Measurements from ENCODE around the gene EMILIN2.
"Not testable (repeated sequence)": the region's sequence is repeated elsewhere in the genome, so short reads cannot be mapped to it uniquely, and the experiment has no call there.

EMILIN2 gene

DNA sequence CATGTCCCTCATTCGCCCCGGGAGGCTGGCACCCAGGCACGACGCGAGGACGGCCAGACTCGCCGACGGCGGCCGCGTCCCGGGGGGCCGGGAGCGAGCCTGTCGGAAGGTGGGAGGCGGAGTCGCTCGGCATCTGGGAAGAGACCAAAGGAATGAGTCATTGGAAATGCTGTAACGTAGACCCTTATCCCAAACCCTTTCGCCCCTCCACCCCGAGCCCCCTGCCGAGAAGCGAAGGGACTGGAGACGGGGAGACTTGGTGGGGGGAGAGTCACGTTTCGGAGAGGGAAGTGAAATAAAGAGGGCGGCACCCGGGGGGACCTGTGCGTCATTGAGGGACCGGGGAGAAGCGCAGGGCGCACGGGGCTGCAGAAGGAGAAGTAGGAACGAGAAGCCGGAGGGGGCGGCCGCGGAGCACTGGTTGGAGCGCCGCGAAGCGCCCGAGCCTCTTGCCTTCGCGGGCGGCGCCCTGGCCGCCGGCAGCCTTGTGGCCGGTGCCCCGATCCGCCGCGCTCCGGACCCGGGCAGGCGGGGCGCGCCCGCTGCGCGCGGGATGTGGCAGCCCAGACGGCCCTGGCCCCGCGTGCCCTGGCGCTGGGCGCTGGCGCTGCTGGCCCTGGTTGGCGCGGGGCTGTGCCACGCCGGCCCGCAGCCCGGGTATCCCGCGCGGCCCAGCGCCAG is at the start of gene EMILIN2:
EMILIN2 (plus strand) TSS at position 371 of the 681 bp plus-strand sequence; CDS start at position 554, 183 bp downstream.
- peak; percentile 49 for DNase-seq

DNA sequence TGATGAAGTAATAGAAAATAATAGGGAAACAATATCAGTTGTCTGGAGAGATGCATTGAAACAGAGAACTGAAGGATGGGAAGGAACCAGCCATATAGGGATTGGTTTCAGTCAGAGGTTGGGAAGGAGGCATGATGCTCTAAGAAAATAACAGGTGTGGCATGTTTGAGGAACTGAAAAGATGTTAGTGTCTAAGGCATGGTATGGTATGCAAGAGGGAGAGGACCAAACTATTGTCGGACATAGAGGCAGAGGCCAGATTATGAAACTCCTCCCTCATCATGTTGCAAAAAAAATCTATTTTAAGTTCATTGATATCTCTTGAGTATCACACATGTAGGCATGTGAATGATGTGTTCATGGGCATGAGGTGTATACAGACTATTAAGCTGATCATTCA is 48.9 kb upstream of the EMILIN2 start:
- no peak for DNase-seq

DNA sequence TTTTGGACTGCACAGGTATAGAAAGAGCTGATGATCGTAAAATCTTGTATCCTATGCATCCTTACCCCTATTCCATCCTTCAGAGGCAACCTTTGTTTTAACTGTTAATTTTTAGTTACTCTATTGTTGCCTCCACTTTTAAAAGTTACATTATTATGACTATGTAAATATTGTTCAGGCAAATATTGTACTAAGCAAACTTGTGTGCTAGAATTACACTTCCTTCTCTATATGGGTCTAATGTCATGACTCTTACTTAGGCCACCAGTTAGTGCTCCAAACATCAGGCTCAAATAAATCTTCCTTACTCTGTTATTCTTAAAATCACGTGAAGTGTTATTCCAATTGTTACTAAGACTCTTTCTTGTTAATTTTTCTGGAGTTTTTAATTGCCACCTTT is 47.4 kb upstream of the EMILIN2 start:
- DNase-seq, result no peak

DNA sequence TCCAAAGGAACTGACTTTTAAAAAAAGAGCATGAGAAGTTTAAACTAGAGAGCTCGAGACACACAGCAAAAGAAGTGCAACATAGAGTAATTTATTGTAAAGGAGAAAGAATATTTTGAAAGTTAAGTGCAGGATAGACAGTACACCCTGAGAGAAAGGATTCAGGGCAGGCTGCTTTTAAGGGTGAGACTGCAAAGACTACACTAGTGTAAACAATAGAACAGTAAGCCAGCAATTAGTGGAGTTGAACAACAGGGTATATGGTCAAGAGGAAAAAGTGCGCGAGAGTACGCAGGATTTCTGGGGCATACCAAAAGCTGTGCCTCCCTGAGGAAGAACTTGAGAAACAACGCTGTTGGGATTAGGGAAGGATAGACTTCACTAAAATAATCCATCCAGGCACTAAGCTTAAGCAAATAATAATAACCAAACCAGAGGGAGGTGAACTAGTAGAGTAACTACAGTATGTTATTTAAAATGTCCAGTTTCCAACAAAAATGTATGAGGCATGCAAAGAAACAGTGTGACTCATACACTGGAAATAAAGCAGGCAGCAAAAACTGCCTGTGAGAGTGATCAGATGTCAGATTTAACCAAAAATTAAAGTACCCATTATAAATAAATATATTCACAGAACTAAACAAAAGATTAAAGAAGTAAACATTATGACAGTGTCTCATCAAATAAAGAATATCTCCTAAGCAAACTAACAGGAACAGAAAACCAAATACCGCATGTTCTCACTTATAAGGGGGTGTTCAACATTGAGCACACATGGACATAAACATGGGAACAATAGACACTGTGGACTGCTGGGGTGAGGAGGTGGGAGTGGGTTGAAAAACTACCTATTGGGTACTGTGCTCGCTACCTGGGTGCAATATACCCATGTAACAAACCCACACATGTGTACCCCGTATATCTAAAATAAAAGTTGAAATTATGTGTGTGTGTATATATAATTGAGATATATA is 40.5 kb upstream of the EMILIN2 start:
- no peak for DNase-seq

DNA sequence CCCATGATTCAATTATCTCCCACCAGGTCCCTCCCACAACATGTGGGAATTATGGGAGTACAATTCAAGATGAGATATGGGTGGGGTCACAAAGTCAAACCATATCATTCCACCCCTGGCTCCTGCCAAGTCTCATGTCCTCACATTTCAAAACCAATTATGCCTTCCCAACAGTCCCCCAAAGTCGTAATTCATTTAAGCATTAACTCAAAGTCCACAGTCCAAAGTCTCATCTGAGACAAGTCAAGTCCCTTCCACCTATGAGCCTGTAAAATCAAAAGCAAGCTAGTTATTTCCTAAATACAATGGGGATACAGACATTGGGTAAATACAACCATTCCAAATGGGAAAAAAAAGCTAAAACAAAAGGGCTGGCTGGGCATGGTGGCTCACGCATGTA is 38.2 kb upstream of the EMILIN2 start:
- not testable (repeated sequence) for DNase-seq

DNA sequence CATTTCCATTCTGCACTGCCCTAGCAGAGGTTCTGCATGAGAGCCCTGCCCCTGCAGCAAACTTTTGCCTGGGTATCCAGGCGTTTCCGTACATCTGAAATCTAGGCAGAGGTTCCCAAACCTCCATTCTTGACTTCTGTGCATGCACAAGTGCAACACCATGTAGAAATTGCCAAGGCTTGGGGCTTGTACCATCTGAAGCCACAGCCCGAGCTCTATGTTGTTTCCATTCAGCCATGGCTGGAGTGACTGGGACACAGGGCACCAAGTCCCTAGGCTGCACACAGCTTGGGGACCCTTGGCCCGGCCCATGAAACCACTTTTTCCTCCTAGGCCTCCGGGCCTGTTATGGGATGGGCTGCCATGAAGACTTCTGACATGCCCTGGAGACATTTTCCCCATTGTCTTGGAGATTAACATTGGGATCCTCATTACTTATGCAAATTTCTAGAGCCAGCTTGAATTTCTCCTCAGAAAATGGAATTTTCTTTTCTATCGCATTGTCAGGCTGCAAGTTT is 37.1 kb upstream of the EMILIN2 start:
- not testable (repeated sequence) for DNase-seq

DNA sequence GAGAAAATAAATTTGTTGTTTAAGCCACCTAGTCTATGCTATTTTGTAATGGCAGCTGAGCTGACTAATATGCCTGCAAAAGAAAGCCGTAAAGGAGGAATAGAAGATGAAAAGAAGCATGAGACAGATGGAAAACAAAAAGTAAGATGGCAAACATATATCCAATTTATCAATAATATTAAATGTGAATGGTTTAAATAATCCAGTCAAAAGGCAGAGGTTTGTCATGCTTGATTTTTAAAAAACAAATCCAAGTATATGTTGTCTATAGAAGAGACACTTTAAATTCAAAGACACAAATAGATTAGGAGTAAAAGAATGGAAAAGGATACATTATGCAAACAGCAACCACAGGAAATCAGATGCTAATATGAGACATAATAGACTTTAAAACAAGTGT is 35.4 kb upstream of the EMILIN2 start:
- no peak for DNase-seq

DNA sequence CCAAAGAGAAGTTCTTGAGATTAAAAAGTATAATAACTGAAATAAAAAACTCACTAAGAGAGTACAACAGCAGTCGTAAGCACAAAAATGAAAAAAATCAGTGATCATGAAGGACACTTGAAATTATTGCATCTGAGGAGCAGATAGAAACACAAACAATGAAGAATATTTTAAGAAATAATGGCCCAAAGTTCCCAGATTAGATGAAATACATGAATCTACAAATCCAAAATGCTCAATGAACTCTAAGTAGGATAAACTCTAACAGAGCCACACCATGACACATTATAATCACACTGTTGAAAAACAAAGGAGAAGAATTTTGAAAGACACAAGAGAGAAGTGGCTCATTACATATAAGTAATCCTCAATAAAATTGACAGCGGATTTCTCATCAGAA is 31.9 kb upstream of the EMILIN2 start:
- no peak for DNase-seq

DNA sequence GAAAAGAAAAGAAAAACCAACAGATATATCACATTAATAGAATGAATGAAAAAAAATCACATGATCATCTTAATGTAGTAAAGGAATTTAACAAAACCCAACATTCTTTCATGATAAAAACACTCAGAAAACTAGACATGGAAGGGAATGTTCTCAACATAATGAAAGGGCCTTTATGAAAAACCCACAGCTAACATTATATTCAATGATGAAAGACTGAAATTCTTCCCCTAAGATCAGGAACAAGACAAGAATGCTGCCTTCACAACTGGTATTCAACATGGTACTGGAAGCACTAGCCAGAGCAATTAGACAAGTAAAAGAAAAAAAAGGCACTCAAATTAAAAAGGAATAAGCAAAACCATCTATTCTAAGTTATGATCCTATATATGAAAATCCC is 28.5 kb upstream of the EMILIN2 start:
- DNase-seq, result no peak

DNA sequence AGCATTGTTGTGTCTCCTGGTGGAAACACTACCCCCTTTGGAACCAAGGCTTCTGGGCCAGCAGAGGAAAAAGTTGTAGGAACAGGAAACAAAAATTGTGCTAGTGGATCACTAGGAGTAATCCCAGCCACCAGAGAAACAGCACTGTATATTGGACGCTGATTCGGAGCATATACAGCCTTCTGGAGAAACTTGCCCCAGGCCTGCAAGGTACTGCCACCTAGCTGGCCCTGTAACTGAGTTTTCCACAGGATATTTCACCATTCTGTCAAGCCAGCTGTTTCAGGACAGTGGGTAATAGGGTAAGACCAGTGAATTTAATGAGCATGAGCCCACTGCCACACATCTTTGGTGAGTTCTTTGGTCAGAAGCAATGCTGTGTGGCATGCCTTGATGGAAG is 25.1 kb upstream of the EMILIN2 start:
- no peak for DNase-seq

DNA sequence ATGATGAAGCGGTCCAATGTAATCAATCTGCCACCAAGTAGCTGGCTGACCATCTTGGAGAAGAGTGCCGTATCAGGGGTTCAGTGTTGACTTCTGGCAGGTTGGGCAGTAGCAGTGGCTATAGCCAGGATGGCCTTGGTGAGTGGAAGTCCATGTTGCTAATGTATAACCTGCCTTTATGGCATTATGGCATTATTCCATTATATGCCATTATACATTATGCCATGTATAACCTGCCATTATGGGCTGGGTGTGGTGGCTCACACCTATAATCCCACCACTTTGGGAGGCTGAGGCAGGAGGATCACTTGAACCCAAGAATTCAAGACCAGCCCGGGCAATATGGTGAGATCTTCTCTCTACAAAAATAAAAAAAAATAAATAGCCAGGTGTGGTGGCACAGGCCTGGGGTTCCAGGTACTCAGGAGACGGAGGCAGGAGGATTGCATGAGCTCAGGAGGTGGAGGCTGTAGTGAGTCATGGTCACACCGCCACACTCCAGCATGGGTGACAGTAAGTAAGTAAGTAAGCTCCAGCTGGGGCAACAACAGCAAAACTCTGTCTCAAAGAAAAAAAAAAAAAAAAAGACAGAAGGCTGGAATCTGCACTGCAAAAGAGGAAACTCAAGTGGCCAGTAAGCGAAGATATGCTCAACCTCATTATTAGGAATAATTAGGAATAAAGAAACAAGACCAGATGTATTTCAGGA is 24.4 kb upstream of the EMILIN2 start:
- no peak for DNase-seq

DNA sequence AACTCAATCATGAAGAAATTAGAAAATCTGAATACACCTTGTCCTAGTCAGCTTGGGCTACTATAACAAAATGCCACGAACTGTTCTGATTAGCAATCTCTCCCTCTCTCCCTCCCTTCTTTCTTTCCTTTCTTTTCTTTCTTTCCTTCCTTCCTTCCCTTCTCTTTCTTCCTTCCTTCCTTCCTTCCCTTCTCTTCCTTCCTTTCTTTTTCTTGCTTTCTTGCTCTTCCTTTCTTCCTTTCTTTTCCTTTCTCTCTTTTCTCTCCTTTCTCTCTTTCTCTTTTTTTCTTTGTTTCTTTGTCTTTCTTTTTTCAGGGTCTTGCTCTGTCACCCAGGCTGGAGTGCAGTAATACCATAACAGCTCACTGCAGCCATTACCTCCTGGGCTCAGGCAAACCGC is 23.6 kb upstream of the EMILIN2 start:
- no peak for DNase-seq

DNA sequence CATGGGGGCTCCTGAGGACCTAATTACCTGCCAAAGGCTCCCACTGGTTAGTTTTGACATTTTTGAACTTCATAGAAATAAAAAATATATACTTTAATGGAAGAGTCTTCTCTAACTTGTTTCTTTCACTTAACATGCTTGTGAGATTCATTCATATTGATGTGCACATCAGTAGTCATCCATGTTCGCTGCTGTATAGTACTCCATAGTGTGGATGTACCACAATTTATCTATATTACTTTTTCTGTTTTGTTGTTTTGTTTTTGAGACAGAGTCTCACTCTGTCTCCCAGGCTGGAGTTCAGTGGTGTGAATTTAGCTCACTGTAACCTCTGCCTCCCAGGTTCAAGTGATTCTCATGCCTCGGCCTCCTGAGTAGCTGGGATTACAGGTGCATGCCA is 22.8 kb upstream of the EMILIN2 start:
- no peak for DNase-seq

DNA sequence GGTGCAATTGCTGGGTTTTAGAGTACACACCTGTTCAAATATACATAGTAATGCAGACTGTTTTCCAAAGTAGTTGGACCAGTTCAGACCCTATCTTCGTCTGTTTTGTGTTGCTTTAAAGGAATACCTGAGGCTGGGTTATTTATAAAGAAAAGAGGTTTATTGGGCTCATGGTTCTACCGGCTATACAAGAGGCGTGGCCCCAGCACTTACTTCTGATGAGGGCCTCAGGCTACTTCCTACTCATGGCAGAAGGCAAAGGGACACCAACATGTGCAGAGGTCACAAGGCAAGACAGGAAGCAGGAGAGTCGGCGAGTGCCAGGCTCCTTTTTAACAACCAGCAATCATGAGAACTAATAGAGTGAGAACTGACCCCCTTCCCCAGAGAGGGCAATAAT is 21.9 kb upstream of the EMILIN2 start:
- DNase-seq, result no peak

DNA sequence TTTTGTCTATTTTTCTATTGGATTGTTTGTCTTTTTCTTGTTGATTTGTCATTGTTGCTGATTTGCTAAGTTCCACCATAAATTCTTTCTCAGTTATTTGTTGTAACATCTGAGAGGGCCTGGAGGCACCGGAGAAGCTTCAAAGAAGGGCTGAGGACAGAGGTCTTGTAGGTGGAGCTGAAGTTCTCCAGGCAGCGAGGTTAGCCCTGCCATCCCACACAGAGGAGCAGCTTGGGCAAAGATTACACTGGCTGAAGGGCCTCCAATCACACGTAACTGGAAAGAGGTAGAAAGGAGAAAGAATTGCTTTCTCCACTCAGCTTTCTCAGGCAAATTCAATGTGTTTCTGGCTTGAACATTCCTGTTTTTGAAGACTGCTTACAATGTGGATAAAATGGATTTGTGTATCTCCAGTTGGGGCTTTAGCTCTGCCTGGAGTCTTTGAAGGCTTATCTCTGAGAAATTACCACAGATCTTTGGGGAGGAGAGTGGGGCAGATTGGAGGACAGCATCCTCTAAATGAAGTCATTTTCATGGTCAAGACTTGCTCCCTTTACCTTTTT is 21.1 kb upstream of the EMILIN2 start:
- no peak for DNase-seq

DNA sequence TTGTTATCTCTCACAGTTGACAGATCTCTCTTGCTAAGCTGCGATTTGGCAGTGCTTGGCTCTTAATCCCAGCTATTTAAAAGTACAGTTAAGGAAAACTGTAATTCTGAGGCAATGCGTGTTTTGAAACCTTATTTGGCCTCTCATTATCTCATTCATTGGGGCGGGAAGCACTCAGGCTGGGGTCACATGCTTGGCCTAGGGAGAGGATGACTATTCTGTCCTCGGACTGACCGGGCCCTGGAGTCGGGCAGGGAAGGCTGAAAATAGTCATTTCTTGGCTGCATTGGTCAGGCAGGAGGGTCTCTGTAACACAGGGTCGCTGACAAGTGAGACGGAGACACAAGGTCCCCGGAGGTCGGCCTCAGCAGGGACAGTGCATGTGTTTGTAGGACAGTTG is 20.2 kb upstream of the EMILIN2 start:
- no peak for DNase-seq

DNA sequence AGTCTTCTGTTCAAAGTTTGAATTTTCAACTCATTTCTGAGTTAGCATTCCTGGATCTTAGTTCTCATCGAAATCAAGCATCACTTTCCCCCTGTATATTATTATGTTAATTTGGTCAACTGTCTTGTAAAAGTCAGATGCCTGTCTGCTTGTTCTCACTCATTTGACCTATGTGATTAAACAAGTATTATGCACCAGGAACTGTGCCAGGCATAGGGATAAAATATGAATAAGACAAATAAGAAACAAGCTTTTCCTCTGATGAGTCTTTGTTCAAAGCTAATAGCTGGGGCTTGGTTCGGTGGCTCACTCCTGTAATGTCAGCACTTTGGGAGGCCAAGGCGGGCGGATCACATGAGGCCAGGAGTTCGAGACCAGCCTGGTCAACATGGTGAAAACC is 19.7 kb upstream of the EMILIN2 start:
- DNase-seq, result no peak

DNA sequence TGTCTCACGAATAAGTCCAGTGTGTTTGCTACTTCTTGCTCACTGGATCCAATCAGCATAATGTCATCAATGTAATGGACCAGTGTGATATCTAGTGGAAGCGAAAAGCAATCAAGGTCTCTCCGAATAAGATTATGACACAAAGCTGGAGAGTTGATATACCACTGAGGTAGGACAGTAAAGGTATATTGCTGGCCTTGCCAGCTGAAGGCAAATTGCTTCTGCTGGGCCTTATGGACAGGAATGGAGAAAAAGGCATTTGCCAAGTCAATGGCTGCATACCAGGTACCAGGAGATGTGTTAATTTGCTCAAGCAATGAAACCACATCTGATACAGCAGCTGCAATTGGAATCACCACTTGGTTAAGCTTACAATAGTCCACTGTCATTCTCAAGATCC is 10.7 kb upstream of the EMILIN2 start:
- not testable (repeated sequence) for DNase-seq

DNA sequence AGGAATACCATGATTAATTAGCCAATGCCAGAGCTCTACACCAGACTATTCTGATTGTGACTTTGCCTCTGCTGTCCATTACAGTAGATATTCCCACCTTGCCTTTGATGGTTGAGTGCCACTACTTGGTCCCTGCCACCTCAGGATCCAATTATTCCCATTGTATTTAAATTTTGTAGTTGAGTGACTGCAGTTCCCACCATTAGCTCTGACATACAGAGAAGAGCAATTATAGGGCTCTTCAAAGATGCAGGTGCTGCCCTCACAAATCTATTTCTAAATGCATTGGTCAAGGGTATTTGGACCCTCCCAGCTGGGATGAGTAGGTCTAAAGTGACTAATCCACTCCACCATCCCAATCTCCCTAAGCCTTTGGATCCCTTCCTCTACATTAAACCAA is 9.5 kb upstream of the EMILIN2 start:
- DNase-seq, result not testable (repeated sequence)

DNA sequence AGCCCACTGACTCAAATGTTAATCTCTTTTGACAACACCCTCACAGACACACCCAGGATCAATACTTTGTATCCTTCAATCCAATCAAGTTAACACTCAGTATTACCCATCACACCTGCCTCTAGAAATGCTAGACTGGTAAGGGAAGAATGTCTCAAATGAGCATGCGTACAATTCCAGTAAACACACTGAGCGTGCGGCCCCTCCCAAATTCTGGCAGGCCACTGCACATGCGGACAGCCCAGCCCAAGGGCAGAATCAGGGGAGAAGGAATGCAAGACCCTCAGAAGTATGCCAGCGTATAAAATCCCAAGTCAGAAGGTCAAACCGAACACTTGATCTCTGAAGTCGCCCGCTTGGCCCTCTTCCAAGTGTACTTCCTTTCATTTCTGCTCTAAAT is 7.6 kb upstream of the EMILIN2 start:
- no peak for DNase-seq

DNA sequence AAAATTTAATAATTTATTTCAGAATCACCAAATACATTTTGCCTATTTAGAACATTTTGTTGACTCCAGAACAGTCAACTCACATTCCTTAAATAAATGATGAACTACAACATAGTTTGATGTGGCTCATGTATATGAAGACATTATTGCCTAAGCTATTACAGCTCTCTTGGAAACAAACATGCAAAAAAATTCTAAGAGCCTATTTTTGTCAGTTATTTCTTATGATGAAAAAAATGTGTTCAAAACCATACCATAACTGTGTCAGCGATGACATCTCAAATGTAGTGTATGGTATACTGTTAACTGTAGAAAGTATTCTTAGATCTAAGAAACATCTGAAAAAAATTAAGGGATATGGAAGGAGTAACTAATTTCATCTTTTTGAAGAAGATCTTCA is 6.3 kb upstream of the EMILIN2 start:
- no peak for DNase-seq

DNA sequence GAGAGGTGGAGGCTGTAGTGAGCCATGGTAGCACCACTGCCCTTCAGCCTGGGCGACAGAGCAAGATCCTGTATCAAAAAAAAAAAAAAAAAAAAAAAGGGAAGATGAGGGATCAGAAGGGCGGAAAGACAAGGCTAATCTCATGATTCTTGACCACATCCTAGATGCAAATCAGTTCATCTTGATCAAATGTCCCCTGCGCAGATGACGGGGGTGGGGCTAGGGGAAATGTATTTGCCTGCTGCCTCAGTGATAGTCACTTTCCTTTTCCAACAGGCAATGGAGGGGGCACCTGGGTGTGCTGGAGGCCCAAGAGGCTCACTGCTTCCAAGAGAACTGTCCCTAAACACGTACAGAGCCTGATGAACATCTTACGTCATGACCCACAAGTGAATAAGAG is 3.7 kb upstream of the EMILIN2 start:
- no peak for DNase-seq

DNA sequence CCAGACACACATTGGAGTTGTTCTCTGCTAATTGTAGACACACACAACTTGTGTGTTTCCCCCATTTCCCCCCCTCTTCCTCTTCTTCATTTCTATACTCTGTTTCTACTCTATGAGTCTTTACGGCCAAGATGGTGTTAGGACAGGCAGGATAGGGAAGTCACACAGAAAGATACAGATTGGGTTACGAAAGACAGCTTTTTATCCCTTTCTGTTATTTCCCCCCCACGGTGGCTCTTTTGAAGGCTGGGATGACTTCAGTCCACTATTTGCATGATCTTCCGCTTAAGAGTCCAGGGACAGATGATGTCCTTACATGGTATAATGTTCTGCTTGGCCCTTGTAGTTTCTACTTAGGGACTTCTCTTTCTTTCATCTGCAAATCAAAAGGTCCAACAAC is 1.6 kb upstream of the EMILIN2 start:
- no peak for DNase-seq

All from CD4-positive, alpha-beta T cell treated with Interleukin-17A for 1 hour (primary cell).